ENCODE results near the gene ATG7.

The ATG7 gene

DNA sequence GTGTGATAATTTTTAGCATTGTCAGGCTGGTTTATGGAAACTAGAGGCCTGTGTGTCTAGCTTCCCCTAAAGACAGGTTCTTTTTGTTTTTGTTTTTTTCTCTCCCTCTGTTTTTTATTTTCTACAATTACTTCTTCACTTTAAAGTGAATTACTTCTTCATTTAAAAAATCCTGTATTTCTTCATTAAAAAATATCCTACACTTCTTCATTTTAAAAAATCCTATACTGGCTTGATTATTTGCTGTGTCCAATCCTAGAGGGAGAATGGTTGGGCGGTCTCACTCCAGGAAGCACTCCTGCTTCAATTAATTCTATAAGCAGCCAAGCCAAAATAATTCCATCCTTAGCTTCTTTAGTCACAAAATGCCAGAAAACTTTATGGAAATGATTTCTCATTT, 11.8 kb downstream of the ATG7 start:
- TF ChIP-seq PPARA (CRISPR knock-in tag; IDR thresholded peaks at IDR 0.05; ENCODE audit: borderline replicate concordance) = no peak
- no peak for ATAC-seq

DNA sequence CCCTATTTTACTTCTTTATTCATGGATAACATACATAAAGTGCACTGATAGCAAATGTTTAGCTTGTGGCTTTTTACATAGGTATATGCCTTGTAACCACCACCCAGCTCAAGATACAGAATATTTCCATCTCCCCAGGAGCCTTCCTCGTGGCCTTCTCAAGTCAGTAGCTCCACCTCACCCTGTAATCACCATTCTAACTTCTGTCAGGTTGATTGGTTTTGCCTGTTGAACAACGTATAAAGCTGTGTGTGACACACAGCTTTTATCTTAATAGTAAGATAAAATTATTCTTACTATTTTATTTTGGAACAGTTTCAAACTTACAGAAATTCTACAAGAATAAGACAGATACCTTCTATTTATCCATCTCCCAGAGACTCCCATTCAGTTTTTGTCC, 13.3 kb downstream of the ATG7 start:
- TF ChIP-seq, protein P1, sequence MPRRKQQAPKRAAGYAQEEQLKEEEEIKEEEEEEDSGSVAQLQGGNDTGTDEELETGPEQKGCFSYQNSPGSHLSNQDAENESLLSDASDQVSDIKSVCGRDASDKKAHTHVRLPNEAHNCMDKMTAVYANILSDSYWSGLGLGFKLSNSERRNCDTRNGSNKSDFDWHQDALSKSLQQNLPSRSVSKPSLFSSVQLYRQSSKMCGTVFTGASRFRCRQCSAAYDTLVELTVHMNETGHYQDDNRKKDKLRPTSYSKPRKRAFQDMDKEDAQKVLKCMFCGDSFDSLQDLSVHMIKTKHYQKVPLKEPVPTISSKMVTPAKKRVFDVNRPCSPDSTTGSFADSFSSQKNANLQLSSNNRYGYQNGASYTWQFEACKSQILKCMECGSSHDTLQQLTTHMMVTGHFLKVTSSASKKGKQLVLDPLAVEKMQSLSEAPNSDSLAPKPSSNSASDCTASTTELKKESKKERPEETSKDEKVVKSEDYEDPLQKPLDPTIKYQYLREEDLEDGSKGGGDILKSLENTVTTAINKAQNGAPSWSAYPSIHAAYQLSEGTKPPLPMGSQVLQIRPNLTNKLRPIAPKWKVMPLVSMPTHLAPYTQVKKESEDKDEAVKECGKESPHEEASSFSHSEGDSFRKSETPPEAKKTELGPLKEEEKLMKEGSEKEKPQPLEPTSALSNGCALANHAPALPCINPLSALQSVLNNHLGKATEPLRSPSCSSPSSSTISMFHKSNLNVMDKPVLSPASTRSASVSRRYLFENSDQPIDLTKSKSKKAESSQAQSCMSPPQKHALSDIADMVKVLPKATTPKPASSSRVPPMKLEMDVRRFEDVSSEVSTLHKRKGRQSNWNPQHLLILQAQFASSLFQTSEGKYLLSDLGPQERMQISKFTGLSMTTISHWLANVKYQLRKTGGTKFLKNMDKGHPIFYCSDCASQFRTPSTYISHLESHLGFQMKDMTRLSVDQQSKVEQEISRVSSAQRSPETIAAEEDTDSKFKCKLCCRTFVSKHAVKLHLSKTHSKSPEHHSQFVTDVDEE (CRISPR knock-in tag; IDR thresholded peaks at IDR 0.05) = no peak
- TF ChIP-seq OSR1 (CRISPR knock-in tag; IDR thresholded peaks at IDR 0.05) = no peak
- no peak for ATAC-seq

DNA sequence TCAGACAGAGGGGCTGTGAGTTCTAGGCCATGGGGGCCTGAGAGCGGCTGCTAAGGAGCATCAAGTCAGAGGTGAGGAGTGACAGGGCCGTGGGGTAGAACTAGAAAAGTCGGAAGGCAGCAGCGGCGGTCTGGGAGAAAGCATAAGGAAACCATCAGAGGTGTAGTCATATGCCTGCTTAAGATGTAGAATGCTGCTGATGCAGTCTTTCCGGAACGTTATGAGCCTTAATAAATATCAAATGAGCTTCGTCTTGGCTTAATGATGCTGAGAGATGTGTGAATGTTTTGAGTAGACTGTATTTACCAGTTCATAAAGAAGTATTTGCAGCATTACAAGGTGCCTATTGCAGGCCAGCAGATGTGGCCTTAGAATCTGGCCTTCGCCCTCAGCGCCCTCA, 15.2 kb downstream of the ATG7 start:
- TF ChIP-seq RARB (CRISPR knock-in tag; IDR thresholded peaks at IDR 0.05) (no peak), ZFP3 (CRISPR knock-in tag; IDR thresholded peaks at IDR 0.05) (no peak), TOX (CRISPR knock-in tag; IDR thresholded peaks at IDR 0.05; ENCODE audit: borderline replicate concordance) (no peak), CSDC2 (CRISPR knock-in tag; IDR thresholded peaks at IDR 0.05) (no peak), GLIS3 (CRISPR knock-in tag; IDR thresholded peaks at IDR 0.05) (no peak), ZNF8 (CRISPR knock-in tag; IDR thresholded peaks at IDR 0.05) (no peak), SNAI2 (CRISPR knock-in tag; IDR thresholded peaks at IDR 0.05) (no peak), OSR1 (CRISPR knock-in tag; IDR thresholded peaks at IDR 0.05) (no peak), BACH2 (CRISPR knock-in tag; IDR thresholded peaks at IDR 0.05; ENCODE audit: borderline replicate concordance) (no peak), ISL1 (CRISPR knock-in tag; IDR thresholded peaks at IDR 0.05) (no peak), ZNF70 (CRISPR knock-in tag; IDR thresholded peaks at IDR 0.05) (no peak), TCF4 (CRISPR knock-in tag; IDR thresholded peaks at IDR 0.05; ENCODE audit: borderline replicate concordance) (no peak), ZNF565 (CRISPR knock-in tag; conservative IDR thresholded peaks at IDR 0.05; ENCODE audit: low read depth) (no peak), ZC3H10 (CRISPR knock-in tag; IDR thresholded peaks at IDR 0.05) (no peak), ZFP30 (CRISPR knock-in tag; IDR thresholded peaks at IDR 0.05) (no peak)
- TF ChIP-seq, protein P2, sequence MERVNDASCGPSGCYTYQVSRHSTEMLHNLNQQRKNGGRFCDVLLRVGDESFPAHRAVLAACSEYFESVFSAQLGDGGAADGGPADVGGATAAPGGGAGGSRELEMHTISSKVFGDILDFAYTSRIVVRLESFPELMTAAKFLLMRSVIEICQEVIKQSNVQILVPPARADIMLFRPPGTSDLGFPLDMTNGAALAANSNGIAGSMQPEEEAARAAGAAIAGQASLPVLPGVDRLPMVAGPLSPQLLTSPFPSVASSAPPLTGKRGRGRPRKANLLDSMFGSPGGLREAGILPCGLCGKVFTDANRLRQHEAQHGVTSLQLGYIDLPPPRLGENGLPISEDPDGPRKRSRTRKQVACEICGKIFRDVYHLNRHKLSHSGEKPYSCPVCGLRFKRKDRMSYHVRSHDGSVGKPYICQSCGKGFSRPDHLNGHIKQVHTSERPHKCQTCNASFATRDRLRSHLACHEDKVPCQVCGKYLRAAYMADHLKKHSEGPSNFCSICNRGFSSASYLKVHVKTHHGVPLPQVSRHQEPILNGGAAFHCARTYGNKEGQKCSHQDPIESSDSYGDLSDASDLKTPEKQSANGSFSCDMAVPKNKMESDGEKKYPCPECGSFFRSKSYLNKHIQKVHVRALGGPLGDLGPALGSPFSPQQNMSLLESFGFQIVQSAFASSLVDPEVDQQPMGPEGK (CRISPR knock-in tag; IDR thresholded peaks at IDR 0.05; ENCODE audit: borderline replicate concordance) = no peak
- TF ChIP-seq, protein P3, sequence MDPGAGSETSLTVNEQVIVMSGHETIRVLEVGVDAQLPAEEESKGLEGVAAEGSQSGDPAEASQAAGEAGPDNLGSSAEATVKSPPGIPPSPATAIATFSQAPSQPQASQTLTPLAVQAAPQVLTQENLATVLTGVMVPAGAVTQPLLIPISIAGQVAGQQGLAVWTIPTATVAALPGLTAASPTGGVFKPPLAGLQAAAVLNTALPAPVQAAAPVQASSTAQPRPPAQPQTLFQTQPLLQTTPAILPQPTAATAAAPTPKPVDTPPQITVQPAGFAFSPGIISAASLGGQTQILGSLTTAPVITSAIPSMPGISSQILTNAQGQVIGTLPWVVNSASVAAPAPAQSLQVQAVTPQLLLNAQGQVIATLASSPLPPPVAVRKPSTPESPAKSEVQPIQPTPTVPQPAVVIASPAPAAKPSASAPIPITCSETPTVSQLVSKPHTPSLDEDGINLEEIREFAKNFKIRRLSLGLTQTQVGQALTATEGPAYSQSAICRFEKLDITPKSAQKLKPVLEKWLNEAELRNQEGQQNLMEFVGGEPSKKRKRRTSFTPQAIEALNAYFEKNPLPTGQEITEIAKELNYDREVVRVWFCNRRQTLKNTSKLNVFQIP (CRISPR knock-in tag; IDR thresholded peaks at IDR 0.05; ENCODE audit: borderline replicate concordance, low read depth) = no peak
- ATAC-seq = no peak; the same call in 2 of the 3 replicates

DNA sequence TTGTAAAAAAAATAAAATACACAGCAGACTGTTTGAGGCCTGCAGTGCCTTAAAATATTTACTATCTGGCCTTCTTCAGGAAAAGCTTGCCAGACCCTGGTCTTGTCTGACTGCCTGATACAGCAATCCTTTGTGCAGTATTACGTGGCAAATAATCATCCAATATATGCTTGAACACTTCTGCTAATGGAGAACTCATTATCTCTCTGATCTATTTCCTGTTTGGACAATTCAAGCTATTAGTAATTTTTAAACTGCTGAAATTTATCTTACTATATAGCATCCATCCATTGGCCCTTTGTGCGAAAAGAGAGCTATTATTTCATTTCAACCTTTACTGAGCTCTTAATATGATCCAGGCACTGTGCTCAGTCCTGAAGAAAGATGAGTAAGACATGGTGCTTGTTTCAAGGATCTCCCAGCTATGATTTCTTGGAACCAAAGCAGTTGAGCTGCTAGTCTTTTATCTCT, 15.9 kb downstream of the ATG7 start:
- TF ChIP-seq ZNF70 (CRISPR knock-in tag; IDR thresholded peaks at IDR 0.05) (no peak), ISL1 (CRISPR knock-in tag; IDR thresholded peaks at IDR 0.05) (peak; percentile 71)
- TF ChIP-seq, protein P4, sequence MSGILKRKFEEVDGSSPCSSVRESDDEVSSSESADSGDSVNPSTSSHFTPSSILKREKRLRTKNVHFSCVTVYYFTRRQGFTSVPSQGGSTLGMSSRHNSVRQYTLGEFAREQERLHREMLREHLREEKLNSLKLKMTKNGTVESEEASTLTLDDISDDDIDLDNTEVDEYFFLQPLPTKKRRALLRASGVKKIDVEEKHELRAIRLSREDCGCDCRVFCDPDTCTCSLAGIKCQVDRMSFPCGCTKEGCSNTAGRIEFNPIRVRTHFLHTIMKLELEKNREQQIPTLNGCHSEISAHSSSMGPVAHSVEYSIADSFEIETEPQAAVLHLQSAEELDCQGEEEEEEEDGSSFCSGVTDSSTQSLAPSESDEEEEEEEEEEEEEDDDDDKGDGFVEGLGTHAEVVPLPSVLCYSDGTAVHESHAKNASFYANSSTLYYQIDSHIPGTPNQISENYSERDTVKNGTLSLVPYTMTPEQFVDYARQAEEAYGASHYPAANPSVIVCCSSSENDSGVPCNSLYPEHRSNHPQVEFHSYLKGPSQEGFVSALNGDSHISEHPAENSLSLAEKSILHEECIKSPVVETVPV (CRISPR knock-in tag; IDR thresholded peaks at IDR 0.05) = no peak
- ATAC-seq = peak; percentile 77
